Smooth muscle cell (in vitro differentiated cells): Measurements from ENCODE around the gene RHOH. TPM values are rescaled to one million over a fixed set of nuclear protein-coding genes. Genes with fewer than 3 reads are reported as not detected.

Experiments
- DNase-seq: peaks from one replicate; lab custom pipeline; 2025; ENCODE audit not compliant: unreplicated experiment; lab: John Stamatoyannopoulos, UW
- H2AFZ ChIP-seq: fragments of 200-600 bp; sonication (generic); 2 replicates; pipeline ENCODE4 v1.6.0; 2016; ENCODE audit warnings: antibody characterized with exemption, low read depth, mild to moderate bottlenecking
- H3F3A ChIP-seq: fragments of 200-600 bp; sonication (generic); 2 replicates; pipeline ENCODE4 v1.6.0; 2017; ENCODE audit warnings: antibody characterized with exemption, low read depth
- H3K27ac ChIP-seq: fragments of 200-600 bp; sonication (generic); 2 replicates; pipeline ENCODE4 v1.5.1; 2016; ENCODE audit warnings: low read depth, mild to moderate bottlenecking
- H3K27me3 ChIP-seq: fragments of 200-600 bp; sonication (generic); 2 replicates; pipeline ENCODE4 v1.6.1; 2016; ENCODE audit warnings: low read depth, mild to moderate bottlenecking
- H3K36me3 ChIP-seq: fragments of 200-600 bp; sonication (generic); 2 replicates; pipeline ENCODE4 v1.5.1; 2016; ENCODE audit warnings: low read depth
- H3K4me1 ChIP-seq: fragments of 200-600 bp; sonication (generic); 2 replicates; pipeline ENCODE4 v1.5.1; 2016; ENCODE audit warnings: low read depth
- H3K4me2 ChIP-seq: fragments of 200-600 bp; sonication (generic); 2 replicates; pipeline ENCODE4 v1.6.0; 2016; ENCODE audit warnings: mild to moderate bottlenecking
- H3K4me3 ChIP-seq: fragments of 200-600 bp; sonication (generic); 2 replicates; pipeline ENCODE4 v1.5.1; 2016; ENCODE audit warnings: mild to moderate bottlenecking
- H3K79me2 ChIP-seq: fragments of 200-600 bp; sonication (generic); 2 replicates; pipeline ENCODE4 v1.6.0; 2016; ENCODE audit warnings: low read depth, mild to moderate bottlenecking
- H3K9ac ChIP-seq: fragments of 200-600 bp; sonication (generic); 2 replicates; pipeline ENCODE4 v1.6.0; 2016; ENCODE audit warnings: low read depth
- H3K9me3 ChIP-seq: fragments of 200-600 bp; sonication (generic); replicated peaks from 2 replicates; pipeline ENCODE4 v1.5.1; 2016; ENCODE audit warnings: low read depth
- H4K20me1 ChIP-seq: fragments of 200-600 bp; sonication (generic); 2 replicates; pipeline ENCODE4 v1.6.0; 2016; ENCODE audit warnings: low read depth
- WGBS: methylation state at CpG from one replicate; pipeline ENCODE4 v1.1.7; 2016; ENCODE audit warnings: low lambda C conversion rate; 5-methylcytosine and 5-hydroxymethylcytosine counted together
- polyA plus RNA-seq: library from polyadenylated mRNA; unstranded; fragments of >200 nt; fragmentation: Nextera tagmentation; extraction: Ambion mirVana; gene quantifications from 2 replicates; pipeline ENCODE4 v1.2.1, GENCODE V29; 2016
- total RNA-seq: library from RNA; depleted of rRNA; stranded (reverse); fragments of >200 nt; gene quantifications from 2 replicates; pipeline ENCODE4 v1.2.3, GENCODE V29; 2014
- TF ChIP-seq, protein P1 (sequence below): fragments of 200-600 bp; sonication (generic); IDR thresholded peaks from 2 replicates; pipeline ENCODE4 v1.5.1; 2017; ENCODE audit warnings: borderline replicate concordance, mild to moderate bottlenecking, antibody characterized with exemption; ENCODE audit not compliant: insufficient read depth, poor library complexity, severe bottlenecking

RHOH gene
- total and polyA plus RNA-seq, 2 experiments from 2014 or later, result 0.46 TPM; not detected in 1

DNA sequence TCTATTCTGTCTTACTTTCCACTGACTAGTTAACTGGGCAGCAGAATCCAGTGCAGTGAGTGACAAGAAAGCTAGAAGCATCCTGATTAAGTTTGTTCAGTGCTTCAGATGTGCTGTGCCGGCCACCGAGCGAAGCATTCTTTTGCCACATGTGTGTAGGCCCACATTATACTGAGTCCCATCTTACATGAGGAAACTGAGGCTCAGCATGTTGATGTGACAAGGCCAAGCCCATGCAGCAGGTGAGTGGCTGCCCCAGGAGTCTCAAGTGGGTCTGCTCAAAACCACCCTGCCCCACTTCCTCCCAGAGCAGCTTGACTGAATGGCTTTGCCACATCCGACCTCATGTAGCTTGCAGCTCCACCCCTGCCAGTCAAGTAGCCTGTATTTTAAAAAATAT lies 50.5 kb downstream of the RHOH start:
- Histone ChIP-seq H3K27me3 (no peaks in the 10 kb centered on the region), H3K4me2 (no peak overlapping the region), H3K79me2 (no peaks in the 10 kb centered on the region), H2AFZ (no peak overlapping the region), H4K20me1 (no peaks in the 10 kb centered on the region), H3K4me1 (no peaks in the 10 kb centered on the region), H3K9me3 (no peaks in the 10 kb centered on the region), H3K9ac (no peak overlapping the region), H3K27ac (no peak overlapping the region), H3K4me3 (no peak overlapping the region), H3K36me3 (no peaks in the 10 kb centered on the region), H3F3A (no peaks in the 10 kb centered on the region)
- TF ChIP-seq, protein P1, sequence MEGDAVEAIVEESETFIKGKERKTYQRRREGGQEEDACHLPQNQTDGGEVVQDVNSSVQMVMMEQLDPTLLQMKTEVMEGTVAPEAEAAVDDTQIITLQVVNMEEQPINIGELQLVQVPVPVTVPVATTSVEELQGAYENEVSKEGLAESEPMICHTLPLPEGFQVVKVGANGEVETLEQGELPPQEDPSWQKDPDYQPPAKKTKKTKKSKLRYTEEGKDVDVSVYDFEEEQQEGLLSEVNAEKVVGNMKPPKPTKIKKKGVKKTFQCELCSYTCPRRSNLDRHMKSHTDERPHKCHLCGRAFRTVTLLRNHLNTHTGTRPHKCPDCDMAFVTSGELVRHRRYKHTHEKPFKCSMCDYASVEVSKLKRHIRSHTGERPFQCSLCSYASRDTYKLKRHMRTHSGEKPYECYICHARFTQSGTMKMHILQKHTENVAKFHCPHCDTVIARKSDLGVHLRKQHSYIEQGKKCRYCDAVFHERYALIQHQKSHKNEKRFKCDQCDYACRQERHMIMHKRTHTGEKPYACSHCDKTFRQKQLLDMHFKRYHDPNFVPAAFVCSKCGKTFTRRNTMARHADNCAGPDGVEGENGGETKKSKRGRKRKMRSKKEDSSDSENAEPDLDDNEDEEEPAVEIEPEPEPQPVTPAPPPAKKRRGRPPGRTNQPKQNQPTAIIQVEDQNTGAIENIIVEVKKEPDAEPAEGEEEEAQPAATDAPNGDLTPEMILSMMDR, result no peak
- 86% methylated on average over 4 of the region's 4 CpGs for WGBS
- no peak for DNase-seq

DNA sequence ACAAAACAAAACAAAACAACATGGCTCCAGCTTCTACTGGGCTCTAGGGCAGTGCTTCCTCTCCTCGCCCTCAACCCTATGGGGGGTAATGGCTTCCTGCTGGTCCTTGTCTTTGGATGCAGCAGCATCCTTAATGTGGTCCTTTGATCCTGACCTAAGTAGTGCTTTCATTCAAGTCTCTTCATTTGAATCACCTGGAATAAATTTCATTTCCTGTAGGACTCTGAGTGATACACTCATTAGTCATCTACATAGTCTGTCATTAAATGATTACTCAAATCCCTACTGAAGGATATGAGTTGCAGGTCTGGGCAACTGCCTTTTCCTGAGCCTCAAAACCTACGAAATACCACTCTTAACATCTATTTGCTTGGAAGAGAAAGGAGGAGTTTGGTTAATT lies 54.5 kb downstream of the RHOH start:
- Histone ChIP-seq H3K36me3 (no peaks in the 10 kb centered on the region), H3K4me1 (peaks cover 19% of the 10 kb centered on the region), H2AFZ (no peak overlapping the region), H3K9me3 (no peaks in the 10 kb centered on the region), H3K4me3 (no peak overlapping the region), H3K9ac (no peak overlapping the region), H3K4me2 (no peak overlapping the region), H3K27ac (no peak overlapping the region), H4K20me1 (no peaks in the 10 kb centered on the region), H3K79me2 (no peaks in the 10 kb centered on the region), H3K27me3 (no peaks in the 10 kb centered on the region), H3F3A (peaks cover 30% of the 10 kb centered on the region)
- TF ChIP-seq, protein P1, result no peak
- WGBS, result 86% methylated on average over 2 of the region's 2 CpGs
- no peak for DNase-seq

DNA sequence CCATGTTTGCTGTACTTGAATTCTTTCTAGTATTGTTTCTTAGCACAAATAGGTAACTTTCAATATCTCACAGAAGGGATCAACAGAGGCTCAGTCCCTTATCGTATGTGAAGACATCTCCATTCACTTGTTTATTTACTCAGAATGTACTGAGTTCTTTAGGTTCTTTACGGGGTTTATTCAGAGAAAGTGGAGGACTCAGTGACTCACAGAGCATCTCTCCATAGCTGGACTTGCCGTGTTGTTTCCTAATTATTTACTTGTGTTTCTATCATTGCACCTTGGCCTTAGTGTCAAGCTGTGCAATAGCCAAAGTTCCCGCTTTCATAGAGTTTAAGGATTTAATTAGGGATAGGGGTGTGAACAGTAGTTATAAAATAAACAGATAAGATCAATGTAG lies 57.1 kb downstream of the RHOH start:
- Histone ChIP-seq H3K9me3 (no peaks in the 10 kb centered on the region), H4K20me1 (no peaks in the 10 kb centered on the region), H3K27me3 (no peaks in the 10 kb centered on the region), H3F3A (peaks cover 34% of the 10 kb centered on the region), H3K27ac (peak overlapping the region; percentile 95), H3K9ac (no peak overlapping the region), H3K4me3 (no peak overlapping the region), H3K36me3 (no peaks in the 10 kb centered on the region), H3K4me1 (peaks cover 21% of the 10 kb centered on the region), H2AFZ (no peak overlapping the region), H3K79me2 (no peaks in the 10 kb centered on the region), H3K4me2 (peak overlapping the region; percentile 25)
- WGBS, result 33% methylated on average over 4 of the region's 4 CpGs
- DNase-seq, result no peak
- TF ChIP-seq, protein P1, result no peak

DNA sequence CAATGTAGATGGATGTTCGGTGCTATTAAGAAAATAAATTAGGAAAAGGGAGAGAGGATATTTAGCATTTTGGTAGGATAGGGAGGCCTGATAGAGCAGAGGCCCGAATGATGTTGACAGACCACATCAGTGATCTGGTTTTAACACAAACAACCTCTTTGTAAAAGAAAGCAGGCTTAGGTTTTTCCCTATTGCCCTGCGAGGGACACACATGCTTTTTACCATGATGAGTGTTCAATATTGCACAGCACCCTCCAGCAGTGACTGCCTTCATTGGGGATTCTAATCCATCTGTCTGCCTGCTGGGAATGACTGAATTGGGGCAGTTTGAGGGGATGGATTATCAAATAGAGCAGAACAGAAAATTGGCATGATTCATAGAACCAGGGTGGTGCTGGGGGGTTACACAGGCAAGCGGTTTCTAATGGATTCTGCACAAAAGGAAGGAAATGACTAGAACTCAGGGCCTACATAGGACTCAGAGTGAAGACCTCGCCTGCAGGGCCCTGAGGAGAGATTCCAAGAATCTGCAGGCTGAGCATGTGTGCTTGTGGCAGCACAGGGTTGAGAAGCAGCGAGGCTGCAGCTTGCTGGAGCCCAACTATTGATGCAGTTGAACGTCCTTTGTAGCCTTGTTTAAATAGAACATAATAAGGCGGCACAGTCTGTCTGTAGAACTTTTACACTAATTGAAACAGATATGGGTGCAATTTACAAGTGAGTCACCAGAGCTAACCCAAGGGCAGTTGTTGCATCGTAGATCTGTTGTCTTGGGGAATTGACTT lies 58.0 kb downstream of the RHOH start:
- peak overlapping the region; percentile 57 for H3K4me2 ChIP-seq
- no peaks in the 10 kb centered on the region for H4K20me1 ChIP-seq
- H3K79me2 ChIP-seq, result no peaks in the 10 kb centered on the region
- 13% methylated on average over 9 of the region's 9 CpGs for WGBS
- H3K9ac ChIP-seq, result peak overlapping the region; percentile 71
- DNase-seq, result no peak
- H3K36me3 ChIP-seq, result no peaks in the 10 kb centered on the region
- H3K27ac ChIP-seq, result peak overlapping the region; percentile 95
- peaks cover 34% of the 10 kb centered on the region for H3F3A ChIP-seq
- H2AFZ ChIP-seq, result no peak overlapping the region
- TF ChIP-seq, protein P1, result no peak
- peaks cover 21% of the 10 kb centered on the region for H3K4me1 ChIP-seq
- H3K9me3 ChIP-seq, result no peaks in the 10 kb centered on the region
- H3K4me3 ChIP-seq, result no peak overlapping the region
- H3K27me3 ChIP-seq, result no peaks in the 10 kb centered on the region
